Cardiac fibroblast (primary cell): ENCODE results near the gene RAP1GAP2.
"Not testable (repeated sequence)": the region's sequence is repeated elsewhere in the genome, so short reads cannot be mapped to it uniquely, and the experiment has no call there.

Experiments used
- DNase-seq, 2 donors: peaks; one replicate each; pipeline versions ENCODE4 v3.0.0 to v3.0.0-alpha.2; 2010; ENCODE audit warnings: low read depth in 2 of 2
- H3K4me3 ChIP-seq, 2 donors: replicated peaks in 1 of 2; 1 replicate in 1 of 2; 2 replicates in 1 of 2; pipeline ENCODE4 v1.5.1; 2011; ENCODE audit warnings: low read depth in 2 of 2, low read length in 2 of 2, mild to moderate bottlenecking in 2 of 2, moderate library complexity in 1 of 2
- CTCF ChIP-seq: IDR thresholded peaks from one replicate; pipeline ENCODE4 v1.5.1; 2011; ENCODE audit warnings: low read depth, mild to moderate bottlenecking, low read length, inconsistent platforms

RAP1GAP2 gene

GRCh38 chr17:2889256-2889655, 93.0 kb downstream of the RAP1GAP2 start:
- no peak for TF ChIP-seq CTCF
- no peak for DNase-seq
- no peak overlapping the region for H3K4me3 ChIP-seq

- H3K4me3 ChIP-seq, DNase-seq: not testable (repeated sequence)
Measured at GRCh38 chr17:2890778-2891177, 94.5 kb downstream of the RAP1GAP2 start.

- H3K4me3 ChIP-seq: no peak overlapping the region
- DNase-seq: peak; percentile 69 to 90
- TF ChIP-seq CTCF: no peak
Measured at GRCh38 chr17:2892305-2892971, 96.2 kb downstream of the RAP1GAP2 start.

GRCh38 chr17:2893422-2893914, 97.2 kb downstream of the RAP1GAP2 start:
- no peak for DNase-seq
- no peak overlapping the region for H3K4me3 ChIP-seq
- TF ChIP-seq CTCF: no peak

- no peak overlapping the region for H3K4me3 ChIP-seq
- no peak for DNase-seq
- no peak for TF ChIP-seq CTCF
Measured at GRCh38 chr17:2894782-2895181, 98.5 kb downstream of the RAP1GAP2 start.

GRCh38 chr17:2897605-2898004, 101.4 kb downstream of the RAP1GAP2 start:
- no peak for DNase-seq
- no peak overlapping the region for H3K4me3 ChIP-seq
- TF ChIP-seq CTCF: no peak

GRCh38 chr17:2898255-2898926, 102.2 kb downstream of the RAP1GAP2 start:
- no peak for TF ChIP-seq CTCF
- no peak for DNase-seq

More at GRCh38 chr17:2898255-2898926, 102.2 kb downstream of the RAP1GAP2 start:
- H3K4me3 ChIP-seq: no peak overlapping the region
